C4-2B (cell line): ENCODE results near the gene ABRACL.

ENCODE experiments used
- ZFX ChIP-seq: fragments of 450-650 bp; IDR thresholded peaks from 2 replicates; pipeline ENCODE4 v1.6.1; 2017
- TF ChIP-seq, protein P1 (sequence below): fragments of 450-650 bp; conservative IDR thresholded peaks from 2 replicates; pipeline ENCODE4 v1.5.1; 2017; ENCODE audit warnings: mild to moderate bottlenecking

DNA sequence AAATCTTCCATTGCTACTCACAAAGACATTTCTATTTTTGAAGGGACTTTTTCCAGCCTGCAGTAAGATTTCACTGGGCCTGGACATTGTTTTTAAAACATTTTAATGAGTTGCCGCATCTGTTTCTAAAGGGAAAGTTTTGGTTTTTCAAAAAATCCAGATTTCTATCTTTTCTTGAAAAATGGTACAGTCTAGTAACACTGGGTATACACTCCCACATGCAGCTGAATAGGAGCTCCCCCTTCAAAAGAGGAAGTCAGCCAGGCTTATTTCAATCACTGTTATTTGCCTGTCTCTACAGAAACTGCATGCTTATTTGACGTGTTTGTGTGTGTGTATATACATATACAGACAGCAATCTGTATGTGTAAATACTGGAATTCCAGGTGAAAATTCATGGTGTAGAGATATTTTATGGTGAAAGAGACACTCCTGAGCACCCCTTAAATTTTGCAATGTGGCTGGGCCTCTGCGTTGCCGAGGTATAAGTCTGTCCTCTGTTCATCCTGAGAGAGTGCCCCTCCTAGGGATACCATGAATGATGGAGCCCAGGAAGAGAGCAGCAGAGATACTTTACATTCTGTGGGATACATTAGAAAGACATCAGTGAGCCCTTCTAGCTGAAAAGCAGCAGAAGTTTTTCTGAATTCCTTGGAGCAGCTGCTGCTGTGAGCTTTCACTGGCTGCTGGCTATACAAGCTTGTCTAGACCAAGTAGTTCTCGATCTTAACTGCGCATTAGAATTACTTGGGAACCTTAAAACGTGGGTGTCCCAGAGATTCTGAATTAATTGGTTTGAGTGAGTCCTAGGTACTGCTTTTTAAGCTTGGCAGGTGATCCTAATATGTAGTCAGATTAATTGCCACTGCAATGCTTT, 12.0 kb upstream of the ABRACL start:
- TF ChIP-seq, protein P1, sequence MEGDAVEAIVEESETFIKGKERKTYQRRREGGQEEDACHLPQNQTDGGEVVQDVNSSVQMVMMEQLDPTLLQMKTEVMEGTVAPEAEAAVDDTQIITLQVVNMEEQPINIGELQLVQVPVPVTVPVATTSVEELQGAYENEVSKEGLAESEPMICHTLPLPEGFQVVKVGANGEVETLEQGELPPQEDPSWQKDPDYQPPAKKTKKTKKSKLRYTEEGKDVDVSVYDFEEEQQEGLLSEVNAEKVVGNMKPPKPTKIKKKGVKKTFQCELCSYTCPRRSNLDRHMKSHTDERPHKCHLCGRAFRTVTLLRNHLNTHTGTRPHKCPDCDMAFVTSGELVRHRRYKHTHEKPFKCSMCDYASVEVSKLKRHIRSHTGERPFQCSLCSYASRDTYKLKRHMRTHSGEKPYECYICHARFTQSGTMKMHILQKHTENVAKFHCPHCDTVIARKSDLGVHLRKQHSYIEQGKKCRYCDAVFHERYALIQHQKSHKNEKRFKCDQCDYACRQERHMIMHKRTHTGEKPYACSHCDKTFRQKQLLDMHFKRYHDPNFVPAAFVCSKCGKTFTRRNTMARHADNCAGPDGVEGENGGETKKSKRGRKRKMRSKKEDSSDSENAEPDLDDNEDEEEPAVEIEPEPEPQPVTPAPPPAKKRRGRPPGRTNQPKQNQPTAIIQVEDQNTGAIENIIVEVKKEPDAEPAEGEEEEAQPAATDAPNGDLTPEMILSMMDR = no peak
- no peak for TF ChIP-seq ZFX
